Measurements from ENCODE around the gene TBX1. TPM values are rescaled to one million over a fixed set of nuclear protein-coding genes. Genes with fewer than 3 reads are reported as not detected.

TBX1 gene
- 2.0 to 5.2 TPM (median 4.1 TPM) in 5 replicates for total RNA-seq (2022; extraction: Qiagen RNA extraction)

DNA sequence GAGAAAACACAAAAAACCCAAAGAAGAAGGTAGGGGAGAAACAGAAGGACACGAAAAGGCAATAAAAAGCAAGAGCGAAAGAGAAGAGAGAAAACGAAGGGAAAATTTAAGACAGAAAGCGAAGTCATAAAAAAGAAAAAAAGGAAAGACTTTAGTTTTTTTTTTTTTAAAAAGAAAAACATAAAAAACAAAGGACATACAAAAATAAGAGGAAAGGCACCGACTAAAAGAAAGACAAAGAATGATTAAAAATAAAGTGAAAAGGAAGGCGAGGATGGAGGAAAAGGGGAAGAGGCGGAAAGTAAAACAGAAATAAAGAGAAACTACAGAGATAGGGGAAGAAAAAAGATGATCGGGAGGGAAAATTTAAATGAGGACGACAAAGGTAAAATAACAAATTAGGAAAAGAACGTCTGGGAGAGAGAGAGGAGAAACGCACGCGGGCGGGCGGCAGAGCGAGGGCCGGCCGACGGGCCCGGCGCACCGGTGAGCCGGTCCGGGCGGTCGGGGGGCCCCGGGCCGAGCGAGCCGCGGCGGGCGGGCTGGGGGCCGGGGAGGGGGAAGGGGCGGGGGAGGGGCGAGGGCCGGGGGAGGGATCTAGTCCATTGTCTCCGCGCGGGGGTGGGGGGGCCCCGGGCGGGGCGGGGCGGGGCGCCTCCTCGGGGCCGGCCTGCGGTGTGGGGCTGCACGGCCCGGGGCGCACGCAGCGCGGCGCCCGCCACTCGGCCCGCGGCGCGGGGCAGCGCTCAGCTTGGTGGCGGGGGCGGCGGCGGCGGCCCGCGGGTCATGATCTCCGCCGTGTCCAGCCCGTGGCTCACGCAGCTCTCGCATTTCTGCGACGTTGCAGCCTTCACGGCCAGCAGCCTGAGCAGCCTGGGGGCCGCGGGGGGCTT, at the start of gene TBX1:
Gene TBX1 (plus strand): TSS at position 721 of the 893 bp plus-strand sequence. CDS start 66 bp downstream, at position 787.

DNA sequence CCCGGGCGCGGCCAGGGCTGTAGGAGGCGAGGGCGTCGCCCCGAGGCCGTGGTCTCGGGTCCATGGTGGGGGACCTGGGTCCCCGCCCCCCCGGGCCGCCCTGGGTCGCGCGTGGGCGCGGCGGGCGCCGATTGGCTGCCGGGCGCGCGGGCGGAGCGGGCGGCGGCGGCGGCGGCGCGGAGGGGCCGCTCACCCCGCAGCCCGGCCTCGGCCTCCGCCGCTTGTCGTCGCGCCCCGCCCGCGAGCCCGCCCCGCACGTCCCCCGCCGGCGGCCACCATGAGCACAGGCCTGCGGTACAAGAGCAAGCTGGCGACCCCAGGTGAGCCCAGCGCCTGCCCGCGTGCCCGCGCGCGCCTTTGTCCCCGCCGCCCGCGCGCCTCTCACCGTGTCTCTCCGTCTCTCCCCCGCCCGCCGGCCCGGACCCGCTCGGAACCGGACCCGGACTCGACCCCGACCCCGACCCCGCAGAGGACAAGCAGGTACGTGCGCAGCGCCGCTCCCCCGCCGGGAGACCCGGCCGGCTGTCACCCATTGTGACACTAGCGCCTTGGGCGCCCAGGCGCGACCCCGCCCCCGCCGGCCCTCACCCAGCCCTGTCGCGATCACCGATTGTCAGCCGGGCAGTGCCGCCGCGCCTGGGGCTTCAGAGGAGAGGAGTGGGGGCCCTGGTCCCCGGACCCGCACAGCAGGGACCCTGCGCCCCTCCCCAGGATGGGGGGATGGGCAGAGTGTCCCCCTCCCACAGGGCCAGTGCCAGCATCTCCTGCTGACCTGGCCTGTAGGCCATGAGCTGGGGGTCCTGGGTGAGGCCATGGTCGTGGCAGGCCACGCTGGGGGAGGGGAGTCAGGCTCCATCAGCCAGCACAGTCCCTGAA, 46.0 kb upstream of the TBX1 start, which contains the start of gene SEPTIN5:
Gene SEPTIN5 (plus strand): TSS at position 192 of the 876 bp plus-strand sequence. CDS start 86 bp downstream, at position 278.

GRCh38 chr22:19723232-19723982, 37.2 kb upstream of the TBX1 start, which contains the start of gene GP1BB:
TSS of gene GP1BB (plus strand) at chr22:19723539. CDS start at chr22:19723570, 31 bp downstream.

Other genes with a start within 250 kb of the TBX1 start
- gene CLDN5, start 236.4 kb upstream of the TBX1 start, total RNA-seq (2022; extraction: Qiagen RNA extraction) = not detected in 5 replicates
- gene SEPTIN5, start 46.3 kb upstream of the TBX1 start, total RNA-seq (2022; extraction: Qiagen RNA extraction) = 9.3 to 11.0 TPM (median 9.9 TPM) in 5 replicates
- gene GP1BB, start 37.2 kb upstream of the TBX1 start, total RNA-seq (2022; extraction: Qiagen RNA extraction) = 0.79 to 2.1 TPM (median 1.8 TPM) in 5 replicates
- 13.4 to 19.9 TPM (median 16.2 TPM) in 5 replicates for gene GNB1L, start 94.1 kb downstream of the TBX1 start, total RNA-seq (2022; extraction: Qiagen RNA extraction)
- gene RTL10, start 94.1 kb downstream of the TBX1 start, total RNA-seq (2022; extraction: Qiagen RNA extraction) = 6.2 to 9.7 TPM (median 8.7 TPM) in 5 replicates
- 117 to 142 TPM (median 130 TPM) in 5 replicates for gene COMT, start 181.0 kb downstream of the TBX1 start, total RNA-seq (2022; extraction: Qiagen RNA extraction)
- 30.3 to 38.5 TPM (median 32.5 TPM) in 5 replicates for gene TXNRD2, start 181.0 kb downstream of the TBX1 start, total RNA-seq (2022; extraction: Qiagen RNA extraction)